Measurements from ENCODE around the gene TNIK.
"Not testable (repeated sequence)": the region's sequence is repeated elsewhere in the genome, so short reads cannot be mapped to it uniquely, and the experiment has no call there.

The TNIK gene

GRCh38 chr3:171248426-171249111 lies 211.6 kb downstream of the TNIK start:
- DNase-seq = no peak

DNA sequence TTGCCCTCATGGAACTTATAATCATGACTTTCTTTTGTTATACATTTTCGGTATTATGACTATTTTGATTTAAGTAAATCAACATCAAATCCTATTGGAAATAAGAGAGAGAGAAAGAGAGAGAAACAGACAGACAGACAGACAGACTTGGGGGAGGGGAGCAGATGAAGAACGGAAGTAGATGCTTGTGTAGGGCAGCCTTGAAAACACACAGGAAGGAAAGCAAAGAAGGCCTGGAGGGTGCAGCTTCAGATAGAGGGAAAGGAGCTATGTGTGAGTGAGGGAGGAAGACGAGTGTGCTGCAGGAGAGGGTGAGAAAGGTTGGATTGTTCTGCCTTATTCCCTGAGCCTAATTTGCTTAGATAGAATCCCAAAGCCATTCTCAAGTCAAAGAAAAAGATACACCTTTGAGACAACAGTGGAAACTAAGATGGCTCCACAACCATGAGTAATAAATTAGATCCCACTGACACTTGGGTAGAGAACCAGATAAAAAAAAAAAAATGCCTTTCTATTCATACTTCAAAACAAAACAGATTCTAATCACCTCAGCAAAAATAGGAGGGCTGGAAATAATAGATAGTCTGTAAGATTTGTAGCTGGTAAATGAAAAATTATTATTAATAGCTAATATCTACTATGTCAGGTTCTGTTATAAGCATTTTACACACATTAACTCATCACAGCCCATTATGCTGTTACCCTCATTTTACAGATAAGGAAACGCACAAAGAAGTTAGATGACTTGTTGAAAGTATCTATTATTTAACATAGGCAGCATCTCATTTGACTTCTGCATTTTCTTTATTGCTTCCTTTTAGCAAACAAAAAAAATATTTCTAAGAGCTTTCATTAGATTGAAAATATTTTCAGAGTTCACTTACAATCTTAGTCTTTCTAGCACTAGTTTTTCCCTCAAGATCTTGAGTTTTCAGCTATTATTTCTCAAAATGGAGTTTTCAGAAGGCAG lies 214.1 kb downstream of the TNIK start:
- DNase-seq = no peak

- DNase-seq = no peak
Observed at GRCh38 chr3:171242951-171243350, 217.3 kb downstream of the TNIK start.

GRCh38 chr3:171242170-171242569 lies 218.0 kb downstream of the TNIK start:
- no peak for DNase-seq

DNA sequence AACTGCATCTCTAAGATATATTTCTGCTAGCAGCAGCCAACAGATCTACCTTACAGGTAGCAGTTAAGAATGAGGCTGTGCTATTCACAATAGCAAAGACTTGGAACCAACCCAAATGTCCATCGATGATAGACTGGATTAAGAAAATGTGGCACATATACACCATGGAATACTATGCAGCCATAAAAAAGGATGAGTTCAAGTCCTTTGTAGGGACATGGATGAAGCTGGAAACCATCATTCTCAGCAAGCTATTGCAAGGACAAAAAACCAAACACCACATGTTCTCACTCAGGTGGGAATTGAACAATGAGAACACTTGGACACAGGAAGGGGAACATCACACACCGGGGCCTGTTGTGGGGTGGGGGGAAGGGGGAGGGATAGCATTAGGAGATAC lies 218.6 kb downstream of the TNIK start:
- DNase-seq = not testable (repeated sequence)

- DNase-seq = no peak
Observed at GRCh38 chr3:171240504-171240835, 219.7 kb downstream of the TNIK start.

DNA sequence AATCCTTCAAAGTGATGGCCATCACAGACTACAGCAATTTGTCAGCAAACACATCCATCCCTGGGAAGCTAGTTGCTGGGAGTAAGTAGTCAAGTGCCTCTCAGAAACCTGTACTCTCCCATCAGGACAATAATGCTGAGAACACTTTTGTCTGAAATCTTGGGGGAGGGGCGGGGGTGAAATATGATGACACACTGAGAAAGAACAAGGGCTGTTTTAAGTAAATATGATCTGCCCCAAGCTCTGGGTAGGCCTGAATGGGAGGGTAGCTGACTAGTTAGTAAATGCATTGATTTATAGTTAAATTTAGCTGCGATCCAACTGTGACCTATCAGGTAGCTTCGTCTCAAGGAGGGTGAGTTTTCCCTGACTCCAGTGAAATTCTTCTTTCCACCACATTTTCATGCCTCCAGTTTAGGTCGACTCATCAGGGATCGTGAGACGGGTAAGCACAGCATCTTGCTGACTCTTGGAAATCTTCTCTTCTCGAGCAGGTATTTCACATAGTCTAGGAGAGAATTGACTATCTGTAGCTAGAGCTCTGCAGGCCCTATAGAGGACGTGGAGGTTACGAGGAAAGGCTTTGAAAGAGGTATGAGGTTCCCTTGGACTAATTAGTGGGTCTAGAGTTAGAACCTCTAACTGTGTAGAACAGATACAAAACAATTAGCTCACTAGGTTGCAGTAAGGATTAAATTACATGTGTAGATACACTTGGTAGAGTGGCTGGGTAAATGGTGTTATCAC lies 220.3 kb downstream of the TNIK start:
- DNase-seq = peak; percentile 93

- no peak for DNase-seq
Observed at GRCh38 chr3:171237009-171237385, 223.2 kb downstream of the TNIK start.

DNA sequence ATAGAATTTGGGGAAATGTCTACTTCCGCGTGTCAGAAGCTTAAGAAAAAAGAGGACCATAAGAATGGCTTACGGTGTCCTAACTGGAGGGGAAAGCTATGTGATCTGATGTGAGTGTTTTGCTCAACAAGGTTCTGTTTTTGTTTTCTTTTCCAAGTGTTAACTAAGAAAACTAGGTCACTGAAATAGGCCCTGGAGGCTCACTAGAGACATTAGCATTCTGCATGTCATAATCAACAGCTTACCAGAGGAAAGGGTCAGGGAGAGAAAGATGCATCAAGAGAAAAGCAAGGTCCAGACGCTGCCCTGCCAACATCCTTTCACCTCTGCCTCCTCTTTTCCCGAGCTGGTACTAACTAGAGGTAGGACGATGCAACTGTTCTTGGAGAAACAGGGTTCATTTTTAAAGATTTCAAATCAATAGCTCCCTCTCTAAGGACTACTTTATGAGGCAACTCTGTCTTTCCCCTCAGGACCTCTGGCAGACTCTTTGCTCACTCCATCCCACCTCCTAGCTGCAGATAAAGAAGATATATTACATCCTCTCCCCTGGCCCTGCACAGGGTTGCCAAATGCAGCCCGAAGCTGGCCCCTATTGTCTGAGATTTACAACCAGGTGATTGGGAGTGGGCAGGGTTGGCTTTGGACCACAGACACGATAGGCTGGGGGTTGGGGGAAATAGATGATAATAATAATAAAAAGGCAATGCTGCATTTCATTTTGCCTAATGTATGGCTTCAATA lies 223.8 kb downstream of the TNIK start:
- DNase-seq = no peak

DNA sequence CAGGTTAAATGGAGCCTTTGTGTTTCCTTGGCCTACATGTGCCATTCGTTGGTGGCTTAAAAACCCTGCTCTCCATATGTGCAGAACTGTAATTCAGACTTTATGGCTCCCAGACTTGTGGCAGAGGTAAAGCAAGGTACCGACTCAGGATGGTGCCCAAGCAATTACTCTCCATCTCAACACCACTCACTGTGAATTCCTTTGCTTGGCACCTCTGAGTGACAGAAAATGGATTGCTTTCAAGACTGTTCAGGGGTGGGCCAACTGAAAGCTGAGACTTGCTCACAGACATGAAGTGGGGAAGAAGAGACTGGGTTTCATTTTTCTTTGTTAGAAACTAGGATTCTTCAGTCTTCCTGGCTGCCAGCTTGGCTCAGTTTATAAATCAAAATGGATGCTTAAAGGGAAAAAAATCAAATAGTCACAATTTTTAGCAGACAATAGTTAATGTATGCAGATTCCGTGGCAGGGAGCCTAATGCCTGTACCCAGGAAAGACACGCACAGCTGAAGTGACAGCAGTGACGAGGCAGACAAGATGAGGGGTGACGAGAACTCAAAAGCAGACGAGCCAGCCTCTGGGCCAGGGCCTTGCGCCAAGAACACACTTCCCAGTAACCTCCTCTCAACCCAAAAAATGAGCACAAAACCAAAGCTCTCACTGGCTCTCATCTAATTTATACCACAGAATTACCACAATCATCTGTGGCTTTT lies 225.8 kb downstream of the TNIK start:
- DNase-seq = no peak

DNA sequence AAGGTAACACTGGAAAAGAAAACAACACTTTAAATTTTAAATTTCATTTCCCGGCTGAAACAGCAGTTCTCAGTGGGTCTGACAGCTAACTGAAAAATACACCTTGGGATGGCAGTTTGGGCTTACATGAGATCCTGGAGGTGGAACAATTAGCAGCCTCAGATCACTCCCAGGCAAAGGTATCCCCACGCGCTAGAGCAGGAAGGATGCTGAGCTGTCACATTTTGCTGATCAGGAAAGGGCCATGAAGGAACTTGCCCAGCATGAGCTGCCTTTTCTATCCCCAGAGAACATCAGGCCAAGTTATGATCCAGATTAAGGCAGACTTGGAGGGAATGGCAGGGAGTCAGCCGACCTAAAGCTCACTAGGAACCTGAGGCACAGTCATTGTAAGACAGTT lies 228.8 kb downstream of the TNIK start:
- no peak for DNase-seq

DNA sequence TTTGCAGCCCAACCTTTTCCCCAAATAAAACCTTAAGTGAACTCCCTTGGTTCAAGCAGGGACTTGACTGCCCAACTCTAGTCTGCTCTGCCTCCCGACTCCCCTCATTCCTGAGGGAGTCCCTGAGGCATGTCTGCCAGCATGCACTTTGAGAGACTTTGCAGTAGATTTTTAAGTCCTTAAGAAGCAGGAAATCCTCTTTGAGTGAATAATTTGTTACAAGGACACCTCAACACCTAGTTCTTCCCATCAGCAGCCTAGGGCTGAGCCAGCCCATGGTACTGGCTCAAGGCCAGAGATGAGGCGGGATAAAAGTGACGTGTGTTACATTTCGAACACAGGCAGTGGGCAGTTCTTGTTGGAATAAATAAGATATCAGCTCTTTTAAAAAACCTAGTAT lies 229.3 kb downstream of the TNIK start:
- no peak for DNase-seq

DNA sequence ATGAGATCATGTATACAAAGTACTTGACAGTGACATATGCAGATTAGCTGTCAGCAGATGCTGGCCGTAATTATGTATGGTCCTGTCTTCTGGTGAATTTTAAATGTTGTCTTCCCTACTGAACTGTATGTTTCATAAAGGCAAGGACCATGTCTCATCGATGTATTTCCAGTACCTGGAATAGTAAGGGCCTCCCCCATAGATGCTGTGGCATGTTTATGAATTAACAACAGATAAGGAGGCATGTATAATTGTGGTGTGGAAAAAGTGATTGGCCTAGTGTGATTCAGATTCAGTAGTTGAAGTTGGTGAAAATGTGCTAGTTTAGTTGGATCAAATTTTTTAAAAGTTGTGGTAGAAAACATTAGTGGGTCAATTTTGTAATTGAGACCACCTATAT lies 231.0 kb downstream of the TNIK start:
- DNase-seq = no peak

GRCh38 chr3:171228240-171228639 lies 232.0 kb downstream of the TNIK start:
- no peak for DNase-seq

GRCh38 chr3:171227828-171228227 lies 232.4 kb downstream of the TNIK start:
- DNase-seq = no peak

DNA sequence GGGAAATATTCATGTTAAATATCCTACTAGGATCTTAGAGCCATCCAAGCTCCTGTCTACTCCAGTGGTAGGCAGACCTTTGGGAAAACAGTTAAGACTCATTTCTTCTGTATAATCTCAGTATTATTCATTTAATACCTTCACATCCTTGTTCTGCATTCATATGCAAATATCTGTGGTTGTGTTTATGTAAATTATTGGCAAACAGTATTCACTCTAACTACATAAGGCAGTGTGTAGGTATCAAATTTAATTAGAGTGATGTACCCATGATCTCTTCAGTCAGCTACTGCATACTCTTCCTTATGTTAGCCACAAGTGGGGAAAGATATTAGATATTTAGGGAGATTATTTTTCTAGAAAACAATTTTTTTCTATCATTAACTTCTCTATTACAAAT lies 232.8 kb downstream of the TNIK start:
- DNase-seq = no peak

- DNase-seq = no peak
Observed at GRCh38 chr3:171226794-171227193, 233.4 kb downstream of the TNIK start.

DNA sequence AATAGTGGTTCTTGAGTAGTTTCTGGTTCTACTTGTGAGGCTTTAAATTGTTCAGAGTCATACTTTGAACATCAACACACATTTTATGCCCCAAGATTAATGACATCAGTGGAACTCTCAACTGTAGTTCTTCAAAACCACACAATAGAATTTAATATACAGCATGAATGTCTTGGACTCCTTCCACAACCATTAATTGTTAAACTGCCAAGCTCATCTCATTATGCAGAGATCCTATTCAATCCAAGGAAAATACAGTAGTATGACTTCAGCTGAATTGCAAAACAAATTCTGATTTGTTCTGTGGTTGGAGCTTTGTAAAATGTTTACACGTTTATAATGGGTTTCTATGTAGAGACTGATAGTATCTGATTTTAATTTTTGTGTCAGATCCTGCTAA lies 234.5 kb downstream of the TNIK start:
- no peak for DNase-seq

DNA sequence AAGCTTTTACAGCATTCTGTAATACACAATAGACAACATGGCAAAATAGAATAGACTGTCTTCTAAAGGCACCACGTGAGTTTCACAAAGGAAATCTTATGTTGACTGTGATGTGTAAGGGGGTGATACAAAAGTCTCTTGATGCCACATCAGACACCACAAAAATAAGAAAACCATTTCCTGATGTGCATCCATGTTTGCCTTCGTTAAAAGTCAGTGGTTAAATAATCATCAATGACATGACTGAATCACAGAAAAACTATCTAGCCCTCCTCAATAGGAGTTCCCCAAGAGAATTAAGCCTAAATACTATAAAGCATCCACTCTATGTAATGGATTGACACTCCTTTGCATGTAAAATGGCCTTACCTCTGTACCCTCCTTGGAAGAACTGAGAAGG lies 235.0 kb downstream of the TNIK start:
- no peak for DNase-seq

GRCh38 chr3:171223396-171223795 lies 236.8 kb downstream of the TNIK start:
- no peak for DNase-seq

- DNase-seq = no peak
Observed at GRCh38 chr3:171222995-171223394, 237.2 kb downstream of the TNIK start.

DNA sequence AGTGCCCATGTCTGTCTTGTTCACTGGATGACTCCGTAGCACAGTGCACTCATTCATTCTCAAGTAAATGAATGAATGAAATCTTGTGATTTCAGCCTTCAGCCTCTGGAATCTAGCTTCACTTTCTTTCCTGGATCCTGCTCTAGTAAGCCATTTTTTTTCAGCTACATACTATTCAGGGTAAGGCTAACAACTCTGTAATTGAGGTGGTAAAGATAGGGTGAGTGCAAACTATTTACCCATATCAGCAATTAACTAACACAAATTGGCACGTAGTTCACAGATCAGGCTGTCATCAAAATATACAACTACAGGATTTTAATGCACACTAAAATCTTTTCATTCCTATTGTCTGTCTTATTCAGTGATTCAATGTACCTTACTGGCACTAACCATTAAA lies 238.6 kb downstream of the TNIK start:
- no peak for DNase-seq
